Tibial artery (tissue), 4 donors: Measurements from ENCODE around the gene SLC37A1.

Source experiments
- DNase-seq, 2 donors: peaks; one replicate each; pipeline ENCODE4 v3.0.0-alpha.2; 2019
- H3K27ac ChIP-seq, 2 donors: fragments of 200-600 bp; sonication (generic) in 1 of 2; 1 replicate in 1 of 2; 2 replicates in 1 of 2; pipeline ENCODE4 v1.5.1; 2018 to 2019; ENCODE audit warnings: mild to moderate bottlenecking in 1 of 2
- H3K27me3 ChIP-seq, 2 donors: fragments of 200-600 bp; sonication (generic) in 1 of 2; one replicate each; pipeline versions ENCODE4 v1.5.1 to v1.6.0; 2016 to 2019
- H3K36me3 ChIP-seq, 3 donors: fragments of 200-600 bp; sonication (generic) in 2 of 3; one replicate each; pipeline ENCODE4 v1.5.1; 2016 to 2019; ENCODE audit warnings: mild to moderate bottlenecking in 2 of 3
- H3K4me1 ChIP-seq, 4 donors: fragments of 200-600 bp; sonication (generic) in 2 of 4; 1 replicate in 3 of 4; 2 replicates in 1 of 4; pipeline ENCODE4 v1.5.1; 2016 to 2019
- H3K4me3 ChIP-seq, 2 donors: fragments of 200-600 bp; sonication (generic) in 1 of 2; 1 replicate in 1 of 2; 2 replicates in 1 of 2; pipeline ENCODE4 v1.5.1; 2018 to 2019; ENCODE audit warnings: mild to moderate bottlenecking in 2 of 2
- H3K9me3 ChIP-seq, 3 donors: fragments of 200-600 bp; sonication (generic) in 1 of 3; one replicate each; pipeline ENCODE4 v1.5.1; 2016 to 2019
- CTCF ChIP-seq, 2 experiments: fragments of 200-600 bp in 1 of 2; fragments of 450-650 bp in 1 of 2; IDR thresholded peaks; one replicate each; pipeline ENCODE4 v1.5.1; 2017 to 2019; ENCODE audit warnings: antibody characterized with exemption in 2 of 2, mild to moderate bottlenecking in 1 of 2, moderate library complexity in 1 of 2
- intact Hi-C: fragments of 100-400 bp; cut with DNase I; formaldehyde crosslinking; loops from one replicate; pipeline ENCODE4 v1.15.0; 2023; ENCODE audit warnings: low total_unique reads

SLC37A1 gene

DNA sequence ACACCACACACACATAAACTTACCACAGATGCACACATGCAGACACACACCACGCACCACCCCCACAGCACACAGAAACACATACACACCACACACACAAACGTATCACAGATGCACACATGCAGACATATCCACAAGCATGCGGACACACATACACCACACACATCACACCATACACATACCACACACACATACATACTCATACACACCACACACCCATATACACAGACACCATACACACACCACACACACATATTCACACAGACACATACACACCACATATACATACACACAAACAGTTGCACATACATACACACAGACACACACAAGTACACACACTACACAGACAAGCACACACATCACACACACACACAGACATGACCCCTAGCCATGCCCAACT, 102.3 kb downstream of the SLC37A1 start:
- TF ChIP-seq CTCF (IDR thresholded peaks at IDR 0.05) = no peak
- no peak for DNase-seq
- Histone ChIP-seq H3K4me3 (no peak overlapping the region), H3K27ac (no peak overlapping the region), H3K4me1 (peaks cover 0 to 8% (median 0%) of the 10 kb centered on the region in 4 donors), H3K27me3 (peaks cover 0 to 47% of the 10 kb centered on the region in 2 donors), H3K9me3 (peaks cover 0 to 10% (median 9%) of the 10 kb centered on the region in 3 donors), H3K36me3 (no peaks in the 10 kb centered on the region)
- intact Hi-C loops = no loop called here

DNA sequence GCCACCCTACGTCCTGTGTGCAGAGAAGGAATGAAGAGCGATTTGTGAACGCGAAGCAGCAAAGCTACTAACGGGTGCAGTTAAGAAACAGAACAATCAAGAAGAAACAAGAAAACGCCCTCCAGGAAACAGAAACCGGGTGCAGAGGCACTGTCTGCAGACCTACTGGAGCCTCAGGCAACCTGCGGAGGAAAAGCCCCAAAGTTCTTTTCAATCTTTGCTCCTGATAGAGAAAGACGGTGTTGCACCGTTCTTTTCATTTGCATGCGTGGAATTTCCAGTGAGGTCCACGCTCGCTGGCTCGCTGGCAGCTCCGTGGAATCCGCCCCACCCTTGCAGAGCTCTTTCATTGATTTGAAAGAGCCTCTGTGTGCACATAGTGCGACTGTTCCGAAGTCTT, 102.8 kb downstream of the SLC37A1 start:
- TF ChIP-seq CTCF (IDR thresholded peaks at IDR 0.05) = no peak
- Histone ChIP-seq H3K36me3 (no peaks in the 10 kb centered on the region), H3K4me1 (peaks cover 0 to 8% (median 0%) of the 10 kb centered on the region in 4 donors), H3K9me3 (peaks cover 0 to 9% (median 9%) of the 10 kb centered on the region in 3 donors), H3K4me3 (no peak overlapping the region), H3K27ac (no peak overlapping the region), H3K27me3 (peaks cover 0 to 52% of the 10 kb centered on the region in 2 donors)
- no peak for DNase-seq
- intact Hi-C loops = no loop called here

DNA sequence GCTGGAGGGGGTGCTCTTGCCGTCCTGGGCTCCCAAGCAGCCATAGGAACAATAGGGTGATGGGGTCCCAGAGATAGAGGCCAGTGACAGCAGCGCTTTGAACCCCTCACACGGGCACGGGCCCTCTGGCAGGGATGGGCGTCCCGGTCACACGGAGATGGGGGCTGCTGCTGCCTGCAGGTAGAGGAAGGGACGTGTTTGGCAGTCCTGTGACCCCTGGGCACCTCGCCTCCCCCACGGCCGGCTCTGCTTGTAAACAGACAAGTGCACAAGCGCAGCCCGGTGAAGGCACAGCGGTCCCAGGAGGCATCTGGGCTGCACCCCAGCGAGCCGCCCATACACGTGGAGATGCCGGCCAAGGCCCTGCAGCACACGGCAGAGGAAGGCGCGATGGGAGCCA, 103.3 kb downstream of the SLC37A1 start:
- Histone ChIP-seq H3K4me1 (peaks cover 0 to 8% (median 0%) of the 10 kb centered on the region in 4 donors), H3K27me3 (peaks cover 0 to 55% of the 10 kb centered on the region in 2 donors), H3K36me3 (no peaks in the 10 kb centered on the region), H3K4me3 (no peak overlapping the region), H3K9me3 (peaks cover 0 to 9% (median 4%) of the 10 kb centered on the region in 3 donors), H3K27ac (no peak overlapping the region)
- no peak for TF ChIP-seq CTCF (IDR thresholded peaks at IDR 0.05)
- intact Hi-C loops = no loop called here
- DNase-seq = no peak

GRCh38 chr21:42617486-42617885, 103.8 kb downstream of the SLC37A1 start:
- peaks cover 0 to 8% (median 0%) of the 10 kb centered on the region in 4 donors for H3K4me1 ChIP-seq
- no peaks in the 10 kb centered on the region for H3K36me3 ChIP-seq
- H3K27ac ChIP-seq = no peak overlapping the region
- DNase-seq = no peak
- no peak overlapping the region for H3K4me3 ChIP-seq
- no peak for TF ChIP-seq CTCF (IDR thresholded peaks at IDR 0.05)
- peaks cover 0 to 4% (median 0%) of the 10 kb centered on the region in 3 donors for H3K9me3 ChIP-seq
- intact Hi-C loops = no loop called here
- peaks cover 0 to 55% of the 10 kb centered on the region in 2 donors for H3K27me3 ChIP-seq

DNA sequence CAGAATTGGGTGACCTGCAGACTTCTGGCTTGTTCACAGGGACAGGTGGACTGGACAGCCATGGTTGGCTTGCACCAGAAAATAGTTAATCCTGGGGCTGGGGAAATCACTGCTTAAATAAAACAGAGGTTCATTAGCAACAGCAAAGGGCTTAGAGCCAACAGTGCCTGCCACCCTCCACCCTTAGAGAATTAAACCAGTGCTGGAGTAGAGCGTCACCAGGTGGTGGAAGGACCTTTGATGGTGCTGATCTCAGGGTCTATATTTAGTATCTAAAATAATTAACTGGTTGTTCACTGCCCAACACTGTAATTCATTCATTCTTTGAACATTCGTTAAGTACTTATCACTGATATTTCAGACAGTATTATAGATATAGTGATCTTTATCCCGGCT, 105.1 kb downstream of the SLC37A1 start:
- TF ChIP-seq CTCF (IDR thresholded peaks at IDR 0.05) = no peak
- Histone ChIP-seq H3K36me3 (no peaks in the 10 kb centered on the region), H3K27me3 (peaks cover 0 to 61% of the 10 kb centered on the region in 2 donors), H3K4me1 (peaks cover 0 to 8% (median 0%) of the 10 kb centered on the region in 4 donors), H3K9me3 (no peaks in the 10 kb centered on the region), H3K4me3 (no peak overlapping the region), H3K27ac (no peak overlapping the region)
- intact Hi-C loops = no loop called here
- no peak for DNase-seq

DNA sequence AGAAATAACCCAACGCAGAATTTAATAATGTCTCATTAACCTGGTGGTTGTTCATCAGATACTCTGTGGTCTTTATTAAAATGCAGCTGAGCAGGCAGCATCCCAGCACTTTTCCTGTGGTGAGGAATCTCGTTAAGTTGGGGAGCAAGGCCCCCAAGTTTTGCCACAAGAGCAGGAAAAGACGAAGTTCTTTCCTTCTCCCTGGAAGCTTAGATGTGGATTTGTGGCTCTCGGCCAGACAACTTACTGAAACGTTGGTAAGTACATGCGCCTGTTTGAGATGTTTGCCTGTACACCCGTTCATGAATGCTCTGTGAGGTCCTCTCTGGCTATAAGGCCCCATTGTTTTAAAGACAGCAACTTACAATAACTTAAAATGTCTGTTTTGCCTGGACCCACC, 105.5 kb downstream of the SLC37A1 start:
- Histone ChIP-seq H3K27ac (no peak overlapping the region), H3K4me3 (no peak overlapping the region), H3K9me3 (no peaks in the 10 kb centered on the region), H3K27me3 (peaks cover 0 to 61% of the 10 kb centered on the region in 2 donors), H3K36me3 (no peaks in the 10 kb centered on the region), H3K4me1 (peaks cover 0 to 8% (median 0%) of the 10 kb centered on the region in 4 donors)
- DNase-seq = no peak
- intact Hi-C loops = no loop called here
- no peak for TF ChIP-seq CTCF (IDR thresholded peaks at IDR 0.05)
